ENCODE data around the gene HOMEZ. TPM values are rescaled to one million over a fixed set of nuclear protein-coding genes. Genes with fewer than 3 reads are reported as not detected.
A peak's percentile ranks its signal among the peaks of the same experiment; 100 is the strongest.

Gene HOMEZ
- total and polyA plus RNA-seq, 4 donors: 4.9 to 15.0 (median 12.8) TPM

GRCh38 chr14:23299986-23300686, 14.2 kb upstream of the HOMEZ start:
- WGBS (ENCODE audit: insufficient coverage): 91% methylated on average over 6 of the region's 10 CpGs
- Histone ChIP-seq H3K27me3 (ENCODE audit: control insufficient read depth, insufficient read depth, low read length) (no peaks in the 10 kb centered on the region), H3K9me3 (ENCODE audit: control insufficient read depth, insufficient read depth, low read length) (no peaks in the 10 kb centered on the region), H3K4me3 (ENCODE audit: low read depth, low read length) (peak overlapping the region; percentile 88), H3K27ac (ENCODE audit: low read depth, low read length) (peak overlapping the region; percentile 100), H3K4me1 (ENCODE audit: control insufficient read depth, insufficient read depth, low read length) (peaks cover 18% of the 10 kb centered on the region), H3K36me3 (ENCODE audit: control insufficient read depth, insufficient read depth, low read length) (peaks cover 18% of the 10 kb centered on the region)
- DNase-seq (ENCODE audit: low read depth in 4 of 6, low spot score in 6 of 6): no peak

- WGBS (ENCODE audit: insufficient coverage): no CpG with 5 or more reads among the region's 2 CpGs
- DNase-seq (ENCODE audit: low read depth in 4 of 6, low spot score in 6 of 6): peak in 2 of 6 donors; percentile 70 to 86
- Histone ChIP-seq H3K36me3 (ENCODE audit: control insufficient read depth, insufficient read depth, low read length) (peaks cover 18% of the 10 kb centered on the region), H3K27me3 (ENCODE audit: control insufficient read depth, insufficient read depth, low read length) (no peaks in the 10 kb centered on the region), H3K4me1 (ENCODE audit: control insufficient read depth, insufficient read depth, low read length) (peaks cover 18% of the 10 kb centered on the region), H3K27ac (ENCODE audit: low read depth, low read length) (no peak overlapping the region), H3K4me3 (ENCODE audit: low read depth, low read length) (no peak overlapping the region), H3K9me3 (ENCODE audit: control insufficient read depth, insufficient read depth, low read length) (no peaks in the 10 kb centered on the region)
These were observed 13.5 kb upstream of the HOMEZ start for GRCh38 chr14:23299211-23299957.

GRCh38 chr14:23297611-23298277, 11.8 kb upstream of the HOMEZ start:
- Histone ChIP-seq H3K4me1 (ENCODE audit: control insufficient read depth, insufficient read depth, low read length) (peaks cover 13% of the 10 kb centered on the region), H3K4me3 (ENCODE audit: low read depth, low read length) (no peak overlapping the region), H3K9me3 (ENCODE audit: control insufficient read depth, insufficient read depth, low read length) (no peaks in the 10 kb centered on the region), H3K27me3 (ENCODE audit: control insufficient read depth, insufficient read depth, low read length) (no peaks in the 10 kb centered on the region), H3K36me3 (ENCODE audit: control insufficient read depth, insufficient read depth, low read length) (peaks cover 18% of the 10 kb centered on the region), H3K27ac (ENCODE audit: low read depth, low read length) (no peak overlapping the region)
- WGBS (ENCODE audit: insufficient coverage): 66% methylated on average over 5 of the region's 7 CpGs
- no peak for DNase-seq (ENCODE audit: low read depth in 4 of 6, low spot score in 6 of 6)

- no peak for DNase-seq (ENCODE audit: low read depth in 4 of 6, low spot score in 6 of 6)
- WGBS (ENCODE audit: insufficient coverage): 88% methylated on average over 7 of the region's 7 CpGs
- Histone ChIP-seq H3K36me3 (ENCODE audit: control insufficient read depth, insufficient read depth, low read length) (peaks cover 18% of the 10 kb centered on the region), H3K4me3 (ENCODE audit: low read depth, low read length) (no peak overlapping the region), H3K27me3 (ENCODE audit: control insufficient read depth, insufficient read depth, low read length) (no peaks in the 10 kb centered on the region), H3K4me1 (ENCODE audit: control insufficient read depth, insufficient read depth, low read length) (peaks cover 10% of the 10 kb centered on the region), H3K9me3 (ENCODE audit: control insufficient read depth, insufficient read depth, low read length) (no peaks in the 10 kb centered on the region), H3K27ac (ENCODE audit: low read depth, low read length) (no peak overlapping the region)
These were observed 11.2 kb upstream of the HOMEZ start for GRCh38 chr14:23297096-23297495.

GRCh38 chr14:23296012-23296777, 10.3 kb upstream of the HOMEZ start:
- no peak overlapping the region for H3K4me3 ChIP-seq (ENCODE audit: low read depth, low read length)
- H3K27me3 ChIP-seq (ENCODE audit: control insufficient read depth, insufficient read depth, low read length): no peaks in the 10 kb centered on the region
- peaks cover 18% of the 10 kb centered on the region for H3K36me3 ChIP-seq (ENCODE audit: control insufficient read depth, insufficient read depth, low read length)
- no peak for DNase-seq (ENCODE audit: low read depth in 4 of 6, low spot score in 6 of 6)
- H3K4me1 ChIP-seq (ENCODE audit: control insufficient read depth, insufficient read depth, low read length): peaks cover 10% of the 10 kb centered on the region
- H3K27ac ChIP-seq (ENCODE audit: low read depth, low read length): no peak overlapping the region
- no peaks in the 10 kb centered on the region for H3K9me3 ChIP-seq (ENCODE audit: control insufficient read depth, insufficient read depth, low read length)
- WGBS (ENCODE audit: insufficient coverage): 98% methylated on average over 6 of the region's 7 CpGs

- Histone ChIP-seq H3K9me3 (ENCODE audit: control insufficient read depth, insufficient read depth, low read length) (no peaks in the 10 kb centered on the region), H3K27ac (ENCODE audit: low read depth, low read length) (no peak overlapping the region), H3K4me1 (ENCODE audit: control insufficient read depth, insufficient read depth, low read length) (peaks cover under 1% of the 10 kb centered on the region), H3K4me3 (ENCODE audit: low read depth, low read length) (no peak overlapping the region), H3K36me3 (ENCODE audit: control insufficient read depth, insufficient read depth, low read length) (peaks cover 18% of the 10 kb centered on the region), H3K27me3 (ENCODE audit: control insufficient read depth, insufficient read depth, low read length) (no peaks in the 10 kb centered on the region)
- 32% methylated on average over 17 of the region's 24 CpGs for WGBS (ENCODE audit: insufficient coverage)
- DNase-seq (ENCODE audit: low read depth in 4 of 6, low spot score in 6 of 6): peak in 3 of 6 donors; percentile 39 to 67 (median 55)
These were observed 9.0 kb upstream of the HOMEZ start for GRCh38 chr14:23294734-23295561.

- WGBS (ENCODE audit: insufficient coverage): 67% methylated on average over 5 of the region's 6 CpGs
- Histone ChIP-seq H3K27me3 (ENCODE audit: control insufficient read depth, insufficient read depth, low read length) (no peaks in the 10 kb centered on the region), H3K27ac (ENCODE audit: low read depth, low read length) (peak overlapping the region; percentile 94), H3K9me3 (ENCODE audit: control insufficient read depth, insufficient read depth, low read length) (no peaks in the 10 kb centered on the region), H3K36me3 (ENCODE audit: control insufficient read depth, insufficient read depth, low read length) (no peaks in the 10 kb centered on the region), H3K4me3 (ENCODE audit: low read depth, low read length) (peak overlapping the region; percentile 93), H3K4me1 (ENCODE audit: control insufficient read depth, insufficient read depth, low read length) (peaks cover 15% of the 10 kb centered on the region)
- no peak for DNase-seq (ENCODE audit: low read depth in 4 of 6, low spot score in 6 of 6)
These were observed 1.1 kb upstream of the HOMEZ start for GRCh38 chr14:23286902-23287479.

- H3K27ac ChIP-seq (ENCODE audit: low read depth, low read length): peak overlapping the region; percentile 88
- 0% methylated on average over 8 of the region's 22 CpGs for WGBS (ENCODE audit: insufficient coverage)
- H3K27me3 ChIP-seq (ENCODE audit: control insufficient read depth, insufficient read depth, low read length): no peaks in the 10 kb centered on the region
- no peaks in the 10 kb centered on the region for H3K36me3 ChIP-seq (ENCODE audit: control insufficient read depth, insufficient read depth, low read length)
- peaks cover 15% of the 10 kb centered on the region for H3K4me1 ChIP-seq (ENCODE audit: control insufficient read depth, insufficient read depth, low read length)
- H3K4me3 ChIP-seq (ENCODE audit: low read depth, low read length): peak overlapping the region; percentile 93
- no peak for DNase-seq (ENCODE audit: low read depth in 4 of 6, low spot score in 6 of 6)
- H3K9me3 ChIP-seq (ENCODE audit: control insufficient read depth, insufficient read depth, low read length): no peaks in the 10 kb centered on the region
These were observed 357 bp downstream of the HOMEZ start for GRCh38 chr14:23285530-23286019.
